ENCODE results near the gene BANP. TPM values are rescaled to one million over a fixed set of nuclear protein-coding genes. Genes with fewer than 3 reads are reported as not detected.

BANP gene
- total RNA-seq, 1 experiment from 2014 or later: 22.6 TPM

- ChIA-PET CTCF (no interaction called here), POLR2A (no interaction called here)
- no peak for ATAC-seq
Observed at GRCh38 chr16:88121886-88122580, 170.8 kb downstream of the BANP start.

More at GRCh38 chr16:88121886-88122580, 170.8 kb downstream of the BANP start:
- in situ Hi-C loops (cut with HindIII; ENCODE audit: low pct_unique_long_range_greater_than_20kb, low sequenced_read_pairs): no loop called here
- intact Hi-C loops (cut with micrococcal nuclease; ENCODE audit: unreplicated experiment): no loop called here
- BruUV-seq (replicated peaks): no TSS peak
- no peak for TF ChIP-seq TCF7L2 (IDR thresholded peaks at IDR 0.05; ENCODE audit: low read depth, low read length)
- TF ChIP-seq POLR2AphosphoS5 (IDR thresholded peaks at IDR 0.05; ENCODE audit: low read depth, low read length): no peak
- no peak for TF ChIP-seq SIN3A (IDR thresholded peaks at IDR 0.05; ENCODE audit: borderline replicate concordance, insufficient read depth, low read depth, low read length)
- TF ChIP-seq REST (IDR thresholded peaks at IDR 0.05; ENCODE audit: insufficient read depth in 1 of 2, low read depth in 2 of 2, low read length in 1 of 2): no peak
- no peak for TF ChIP-seq CTCF (IDR thresholded peaks at IDR 0.05)
- H3K4me3 ChIP-seq (ENCODE audit: low read depth in 2 of 2, low read length in 2 of 2): no peak overlapping the region
- H3K4me1 ChIP-seq (ENCODE audit: control insufficient read depth, insufficient read depth, low read length): no peaks in the 10 kb centered on the region
- DNase-seq (ENCODE audit: low read depth, low spot score): no peak
- H3K27ac ChIP-seq (ENCODE audit: low read length): no peak overlapping the region
- H3K36me3 ChIP-seq (ENCODE audit: control insufficient read depth, insufficient read depth, low read length): no peaks in the 10 kb centered on the region
- H3K9me3 ChIP-seq (ENCODE audit: control insufficient read depth, insufficient read depth, low read depth, low read length): no peaks in the 10 kb centered on the region
- no peaks in the 10 kb centered on the region for H3K27me3 ChIP-seq (ENCODE audit: control insufficient read depth, insufficient read depth, low read length)

Other genes starting within 250 kb of the BANP start
- 50.7 TPM for gene KLHDC4, start 185.4 kb upstream of the BANP start, total RNA-seq (2021; ENCODE audit: unreplicated experiment)
- 231 TPM for gene SLC7A5, start 81.9 kb upstream of the BANP start, total RNA-seq (2021; ENCODE audit: unreplicated experiment)
- gene CA5A, start 14.9 kb upstream of the BANP start, total RNA-seq (2021; ENCODE audit: unreplicated experiment): not detected